CD4-positive, alpha-beta memory T cell (primary cell): ENCODE measurements around the gene GRIP2. TPM values are rescaled to one million over a fixed set of nuclear protein-coding genes. Genes with fewer than 3 reads are reported as not detected.
A peak's percentile ranks its signal among the peaks of the same experiment; 100 is the strongest.

Source experiments
- CTCF ChIA-PET: fragments of 350-600 bp; sonication (Branson Sonifier 250); formaldehyde crosslinking; loops from one replicate; lab custom pipeline; 2021; ENCODE audit warnings: inconsistent platforms; ENCODE audit not compliant: partially characterized antibody; lab: Charles Lee
- POLR2A ChIA-PET: fragments of 350-600 bp; sonication (Branson Sonifier 250); formaldehyde crosslinking; loops from one replicate; lab custom pipeline; 2021; ENCODE audit not compliant: partially characterized antibody; lab: Charles Lee
- DNase-seq, 5 donors: peaks; one replicate each; pipeline versions ENCODE4 v3.0.0 to v3.0.0-alpha.2; 2020 to 2022; ENCODE audit warnings: mixed read lengths in 1 of 5
- H3K27ac ChIP-seq: one replicate; pipeline ENCODE4 v1.7.0; 2013; ENCODE audit warnings: low read depth, low read length
- H3K27me3 ChIP-seq: 2 replicates; pipeline ENCODE4 v1.7.0; 2013; ENCODE audit warnings: mild to moderate bottlenecking, low read length, moderate library complexity; ENCODE audit not compliant: insufficient read depth
- H3K36me3 ChIP-seq: 2 replicates; pipeline ENCODE4 v1.7.0; 2013; ENCODE audit warnings: mild to moderate bottlenecking, low read length, moderate library complexity; ENCODE audit not compliant: insufficient read depth
- H3K4me1 ChIP-seq: 2 replicates; pipeline ENCODE4 v1.7.0; 2013; ENCODE audit warnings: mild to moderate bottlenecking, low read length, moderate library complexity; ENCODE audit not compliant: insufficient read depth
- H3K4me3 ChIP-seq, 2 donors: one replicate each; pipeline ENCODE4 v1.7.0; 2013; ENCODE audit warnings: low read length in 2 of 2, mild to moderate bottlenecking in 1 of 2
- H3K9me3 ChIP-seq, 2 donors: one replicate each; pipeline ENCODE4 v1.7.0; 2013; ENCODE audit warnings: low read length in 2 of 2, control low read depth in 1 of 2; ENCODE audit not compliant: control insufficient read depth in 1 of 2
- H3K27ac Mint-ChIP-seq, 7 donors: one replicate each; pipeline ENCODE4 v1.8.0; 2020 to 2021; ENCODE audit warnings: mixed read lengths in 7 of 7, mild to moderate bottlenecking in 6 of 7, inconsistent platforms in 3 of 7, moderate library complexity in 3 of 7
- H3K27me3 Mint-ChIP-seq, 2 donors: one replicate each; pipeline ENCODE4 v1.8.0; 2020 to 2021; ENCODE audit warnings: mixed read lengths in 2 of 2
- H3K36me3 Mint-ChIP-seq, 2 donors: one replicate each; pipeline ENCODE4 v1.8.0; 2020 to 2021; ENCODE audit warnings: mixed read lengths in 2 of 2, inconsistent platforms in 1 of 2, mild to moderate bottlenecking in 1 of 2
- H3K4me1 Mint-ChIP-seq, 4 donors: one replicate each; pipeline ENCODE4 v1.8.0; 2020 to 2021; ENCODE audit warnings: mixed read lengths in 4 of 4, mild to moderate bottlenecking in 1 of 4
- H3K4me3 Mint-ChIP-seq, 8 donors: one replicate each; pipeline ENCODE4 v1.8.0; 2020 to 2021; ENCODE audit warnings: mixed read lengths in 8 of 8, mild to moderate bottlenecking in 7 of 8, moderate library complexity in 6 of 8, inconsistent platforms in 3 of 8
- H3K9me3 Mint-ChIP-seq, 8 donors: one replicate each; pipeline ENCODE4 v1.8.0; 2020 to 2021; ENCODE audit warnings: mixed read lengths in 8 of 8, mild to moderate bottlenecking in 5 of 8, inconsistent platforms in 3 of 8, moderate library complexity in 1 of 8
- intact Hi-C: fragments of 100-400 bp; cut with micrococcal nuclease; formaldehyde crosslinking; loops from one replicate; pipeline ENCODE4 v1.15.1; 2023
- polyA plus RNA-seq, 2 donors: library from polyadenylated mRNA; unstranded; fragments of 300-500 nt; fragmentation: Illumina TruSeq; gene quantifications; one replicate each; pipeline ENCODE4 v1.2.3, GENCODE V29; 2021
- total RNA-seq, 2 experiments: library from RNA; stranded (reverse); gene quantifications; one replicate each; pipeline ENCODE4 v1.2.3, GENCODE V29; 2021

The GRIP2 gene
- total and polyA plus RNA-seq, 4 experiments from 2014 or later: not detected

DNA sequence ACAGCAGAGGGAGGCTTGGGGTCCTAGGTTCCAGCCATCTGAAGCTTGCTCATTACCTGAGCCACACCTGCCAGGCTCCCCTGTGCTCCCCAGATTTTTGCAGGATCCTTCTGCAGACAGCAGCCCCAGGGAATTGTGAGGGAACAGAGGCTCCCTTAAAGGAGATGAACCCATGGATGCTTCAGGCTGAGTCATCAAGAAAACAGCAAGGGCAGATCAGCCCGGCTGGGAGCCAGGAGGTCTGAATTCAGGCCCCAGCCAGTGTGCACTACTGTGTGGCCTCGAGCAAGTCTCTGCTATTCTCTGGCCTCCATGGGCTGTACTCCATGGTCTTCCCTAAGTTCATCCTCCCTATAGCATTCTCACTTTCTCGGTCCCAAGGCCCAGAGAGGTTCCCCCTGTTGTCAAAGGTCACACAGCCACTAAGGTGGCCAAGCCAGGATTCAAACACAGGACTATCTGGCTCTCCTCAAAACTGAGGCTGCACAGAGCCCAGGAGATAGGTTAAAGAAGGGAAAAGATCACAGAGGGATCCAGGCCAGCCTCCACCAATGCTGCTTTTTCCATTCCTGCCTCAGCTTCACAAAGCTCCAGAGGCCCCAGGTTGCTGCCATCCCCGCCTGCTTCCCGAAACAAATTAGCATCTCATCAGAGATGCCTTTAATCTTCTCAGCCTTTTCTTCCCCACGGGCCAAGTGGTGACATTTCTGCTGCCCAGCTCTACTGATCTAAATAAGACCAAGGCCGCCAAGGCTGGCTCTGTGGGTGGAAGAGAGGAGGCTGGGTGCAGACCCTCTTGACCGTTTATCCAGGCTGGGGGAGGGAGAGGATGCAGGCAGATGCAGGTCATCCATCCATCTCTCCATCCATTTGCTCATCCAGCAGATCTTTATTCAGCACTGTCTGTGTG, 21.2 kb upstream of the GRIP2 start:
- no peak for DNase-seq
- no peak overlapping the region for H3K27ac ChIP-seq
- Mint-ChIP-seq H3K36me3 (no peaks in the 10 kb centered on the region), H3K4me1 (no peaks in the 10 kb centered on the region), H3K4me3 (no peak overlapping the region), H3K9me3 (no peaks in the 10 kb centered on the region), H3K27me3 (peaks cover 10 to 22% of the 10 kb centered on the region in 2 donors), H3K27ac (peak overlapping the region in 1 of 7 donors; percentile 51)
- intact Hi-C loops: no loop called here
- CTCF ChIA-PET: no interaction called here
- H3K27me3 ChIP-seq: no peaks in the 10 kb centered on the region
- no peak overlapping the region for H3K4me3 ChIP-seq
- no peaks in the 10 kb centered on the region for H3K36me3 ChIP-seq
- H3K9me3 ChIP-seq: no peaks in the 10 kb centered on the region
- H3K4me1 ChIP-seq: no peaks in the 10 kb centered on the region
- POLR2A ChIA-PET: no interaction called here

GRCh38 chr3:14560110-14560509, 20.0 kb upstream of the GRIP2 start:
- POLR2A ChIA-PET: no interaction called here
- peaks cover 16 to 27% of the 10 kb centered on the region in 2 donors for H3K27me3 Mint-ChIP-seq
- Histone ChIP-seq H3K4me1 (no peaks in the 10 kb centered on the region), H3K9me3 (no peaks in the 10 kb centered on the region), H3K27ac (no peak overlapping the region), H3K36me3 (no peaks in the 10 kb centered on the region), H3K27me3 (no peaks in the 10 kb centered on the region), H3K4me3 (no peak overlapping the region)
- H3K4me3 Mint-ChIP-seq: no peak overlapping the region
- H3K4me1 Mint-ChIP-seq: peaks cover 0 to 7% (median 3%) of the 10 kb centered on the region in 4 donors
- no peaks in the 10 kb centered on the region for H3K9me3 Mint-ChIP-seq
- H3K27ac Mint-ChIP-seq: no peak overlapping the region
- DNase-seq: no peak
- no peaks in the 10 kb centered on the region for H3K36me3 Mint-ChIP-seq
- CTCF ChIA-PET: no interaction called here
- intact Hi-C loops: no loop called here

- no peak for DNase-seq
- H3K9me3 Mint-ChIP-seq: no peaks in the 10 kb centered on the region
- intact Hi-C loops: no loop called here
- ChIA-PET CTCF (no interaction called here), POLR2A (interaction anchor here (1.2 kb wide), 1 partner anchor 11 kb away, joined by 3 read pairs; no protein-coding TSS in a partner anchor)
- H3K4me1 ChIP-seq: no peaks in the 10 kb centered on the region
- no peaks in the 10 kb centered on the region for H3K36me3 ChIP-seq
- H3K27me3 Mint-ChIP-seq: peaks cover 18 to 31% of the 10 kb centered on the region in 2 donors
- no peak overlapping the region for H3K4me3 Mint-ChIP-seq
- no peak overlapping the region for H3K27ac ChIP-seq
- H3K4me3 ChIP-seq: no peak overlapping the region
- no peak overlapping the region for H3K27ac Mint-ChIP-seq
- no peaks in the 10 kb centered on the region for H3K36me3 Mint-ChIP-seq
- H3K4me1 Mint-ChIP-seq: peaks cover 0 to 7% (median 4%) of the 10 kb centered on the region in 4 donors
- H3K27me3 ChIP-seq: no peaks in the 10 kb centered on the region
- no peaks in the 10 kb centered on the region for H3K9me3 ChIP-seq
Observed at GRCh38 chr3:14558029-14558428, 17.9 kb upstream of the GRIP2 start.

DNA sequence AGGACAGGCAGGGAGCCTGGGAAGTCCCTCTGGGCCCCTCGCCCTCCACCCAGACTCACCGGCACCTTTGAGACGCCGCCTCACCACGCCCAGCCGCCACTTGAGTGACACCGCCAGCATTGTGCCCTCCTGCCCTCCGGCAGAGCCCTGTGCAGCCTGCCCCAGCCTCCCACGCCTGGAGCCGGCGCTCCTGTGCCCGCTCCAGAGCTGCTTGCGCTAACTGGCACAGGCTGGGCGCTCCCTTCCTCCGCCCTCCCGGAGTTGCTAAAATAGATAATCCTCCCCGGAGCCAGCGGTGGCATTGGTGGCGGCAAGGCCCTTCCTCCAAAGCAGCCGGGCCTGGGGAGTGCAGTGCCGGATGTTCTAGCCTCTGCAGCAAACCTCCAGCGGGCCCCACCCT, 15.7 kb upstream of the GRIP2 start:
- Mint-ChIP-seq H3K36me3 (no peaks in the 10 kb centered on the region), H3K27me3 (peaks cover 15 to 37% of the 10 kb centered on the region in 2 donors), H3K4me1 (peaks cover 0 to 7% (median 4%) of the 10 kb centered on the region in 4 donors), H3K4me3 (peak overlapping the region in 2 of 8 donors; percentile 52 to 57), H3K27ac (no peak overlapping the region), H3K9me3 (peaks cover 0 to 4% (median 0%) of the 10 kb centered on the region in 8 donors)
- H3K4me1 ChIP-seq: no peaks in the 10 kb centered on the region
- ChIA-PET CTCF (interaction anchor here (0.9 kb wide), 1 partner anchor 10 kb away, joined by 4 read pairs; no protein-coding TSS in a partner anchor), POLR2A (no interaction called here)
- no peak overlapping the region for H3K4me3 ChIP-seq
- H3K27me3 ChIP-seq: no peaks in the 10 kb centered on the region
- H3K36me3 ChIP-seq: no peaks in the 10 kb centered on the region
- H3K9me3 ChIP-seq: no peaks in the 10 kb centered on the region
- DNase-seq: peak in 1 of 5 donors; percentile 4
- H3K27ac ChIP-seq: no peak overlapping the region
- intact Hi-C loops: no loop called here

DNA sequence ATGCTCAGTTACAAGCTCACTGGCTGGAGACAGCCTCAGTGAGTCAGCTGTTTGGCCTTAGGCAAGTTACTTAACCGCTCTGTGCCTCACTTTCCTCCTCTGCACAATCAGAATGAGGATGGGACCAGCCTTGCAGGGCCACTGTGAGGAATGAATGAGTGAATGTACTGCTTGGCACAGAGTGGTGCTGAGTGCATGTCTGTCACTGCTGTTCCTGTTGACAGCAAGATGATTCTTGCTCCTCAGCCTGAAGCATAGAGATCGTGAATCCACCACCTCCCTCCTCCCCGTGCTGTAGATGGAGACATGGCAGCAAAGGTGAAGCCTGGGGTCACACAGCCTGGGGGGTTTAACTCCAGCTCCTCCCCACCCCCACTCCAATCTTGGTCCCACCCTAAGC, 14.6 kb upstream of the GRIP2 start:
- CTCF ChIA-PET: no interaction called here

DNA sequence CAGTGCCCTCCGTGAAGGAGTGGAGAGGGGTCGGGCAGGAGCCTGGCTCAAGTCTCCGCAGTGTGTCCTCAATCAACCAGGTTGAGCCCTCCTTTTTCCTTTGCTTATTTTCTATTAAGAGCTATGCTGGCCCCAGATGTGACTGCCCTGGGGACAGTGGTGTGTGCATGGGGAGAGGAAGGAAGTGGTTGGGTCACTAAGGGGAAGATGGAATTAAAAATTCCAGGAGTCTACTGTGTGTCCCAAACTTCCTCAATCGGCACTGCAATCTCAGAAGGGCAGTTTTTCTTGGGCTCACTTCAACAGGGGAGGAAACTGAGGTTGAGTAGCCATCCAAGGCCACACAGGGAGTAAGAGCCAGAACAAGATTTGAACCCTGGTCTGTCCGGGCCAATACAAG, 13.7 kb upstream of the GRIP2 start:
- Histone ChIP-seq H3K9me3 (no peaks in the 10 kb centered on the region), H3K27ac (no peak overlapping the region), H3K27me3 (no peaks in the 10 kb centered on the region), H3K36me3 (no peaks in the 10 kb centered on the region), H3K4me3 (no peak overlapping the region), H3K4me1 (no peaks in the 10 kb centered on the region)
- intact Hi-C loops: no loop called here
- H3K36me3 Mint-ChIP-seq: no peaks in the 10 kb centered on the region
- no peak overlapping the region for H3K27ac Mint-ChIP-seq
- H3K9me3 Mint-ChIP-seq: peaks cover 0 to 4% (median 0%) of the 10 kb centered on the region in 8 donors
- ChIA-PET CTCF (no interaction called here), POLR2A (no interaction called here)
- no peak overlapping the region for H3K4me3 Mint-ChIP-seq
- peaks cover 0 to 11% (median 5%) of the 10 kb centered on the region in 4 donors for H3K4me1 Mint-ChIP-seq
- DNase-seq: no peak
- peaks cover 23 to 43% of the 10 kb centered on the region in 2 donors for H3K27me3 Mint-ChIP-seq

More for the DNA sequence above, 14.6 kb upstream of the GRIP2 start:
- H3K27me3 Mint-ChIP-seq: peaks cover 21 to 44% of the 10 kb centered on the region in 2 donors
- H3K36me3 Mint-ChIP-seq: no peaks in the 10 kb centered on the region
- intact Hi-C loops: no loop called here
- H3K9me3 ChIP-seq: no peaks in the 10 kb centered on the region
- peaks cover 0 to 4% (median 0%) of the 10 kb centered on the region in 8 donors for H3K9me3 Mint-ChIP-seq
- no peaks in the 10 kb centered on the region for H3K27me3 ChIP-seq
- no peak for DNase-seq
- no peaks in the 10 kb centered on the region for H3K36me3 ChIP-seq
- no peak overlapping the region for H3K27ac ChIP-seq
- POLR2A ChIA-PET: no interaction called here
- H3K4me1 Mint-ChIP-seq: peaks cover 0 to 8% (median 5%) of the 10 kb centered on the region in 4 donors
- H3K4me3 ChIP-seq: no peak overlapping the region
- no peaks in the 10 kb centered on the region for H3K4me1 ChIP-seq
- no peak overlapping the region for H3K27ac Mint-ChIP-seq
- no peak overlapping the region for H3K4me3 Mint-ChIP-seq

- Histone ChIP-seq H3K36me3 (no peaks in the 10 kb centered on the region), H3K9me3 (no peaks in the 10 kb centered on the region), H3K27me3 (no peaks in the 10 kb centered on the region), H3K4me1 (no peaks in the 10 kb centered on the region), H3K27ac (no peak overlapping the region), H3K4me3 (no peak overlapping the region)
- intact Hi-C loops: no loop called here
- H3K27me3 Mint-ChIP-seq: peaks cover 27 to 45% of the 10 kb centered on the region in 2 donors
- peaks cover 0 to 12% (median 6%) of the 10 kb centered on the region in 4 donors for H3K4me1 Mint-ChIP-seq
- POLR2A ChIA-PET: no interaction called here
- H3K36me3 Mint-ChIP-seq: no peaks in the 10 kb centered on the region
- H3K4me3 Mint-ChIP-seq: no peak overlapping the region
- H3K27ac Mint-ChIP-seq: peak overlapping the region in 1 of 7 donors; percentile 19
- CTCF ChIA-PET: no interaction called here
- peaks cover 0 to 4% (median 0%) of the 10 kb centered on the region in 8 donors for H3K9me3 Mint-ChIP-seq
- no peak for DNase-seq
Observed at GRCh38 chr3:14552717-14553116, 12.6 kb upstream of the GRIP2 start.
